Liver (tissue), 3 donors: ENCODE measurements around the gene MAN2A1.

ENCODE experiments used
- MAX ChIP-seq: IDR thresholded peaks from 2 replicates; pipeline ENCODE4 v1.6.1; 2016; ENCODE audit warnings: antibody characterized with exemption
- RAD21 ChIP-seq, 2 donors: IDR thresholded peaks; 2 replicates each; pipeline ENCODE4 v1.6.1; 2016; ENCODE audit warnings: antibody characterized with exemption in 2 of 2, mild to moderate bottlenecking in 2 of 2
- REST ChIP-seq: IDR thresholded peaks from 2 replicates; pipeline ENCODE4 v1.6.1; 2016; ENCODE audit warnings: antibody characterized with exemption, mild to moderate bottlenecking
- TAF1 ChIP-seq: conservative IDR thresholded peaks from 2 replicates; pipeline ENCODE4 v1.6.1; 2016; ENCODE audit warnings: antibody characterized with exemption, mild to moderate bottlenecking
- YY1 ChIP-seq: IDR thresholded peaks from 2 replicates; pipeline ENCODE4 v1.6.1; 2016; ENCODE audit warnings: antibody characterized with exemption, mild to moderate bottlenecking
- ZBTB33 ChIP-seq: IDR thresholded peaks from 2 replicates; pipeline ENCODE4 v1.6.1; 2016; ENCODE audit warnings: antibody characterized with exemption
- TF ChIP-seq, protein P1 (sequence below): fragments of 150-350 bp; IDR thresholded peaks from 2 replicates; pipeline ENCODE4 v1.5.1; 2017; ENCODE audit warnings: improper control_type of control experiment, low read depth, low read length; ENCODE audit not compliant: missing input control
- donor health status: healthy.
- donor health status: healthy.

- TF ChIP-seq RAD21 (IDR thresholded peaks at IDR 0.05) (no peak), TAF1 (no peak), YY1 (no peak), MAX (no peak), ZBTB33 (no peak), REST (no peak)
- TF ChIP-seq, protein P1, sequence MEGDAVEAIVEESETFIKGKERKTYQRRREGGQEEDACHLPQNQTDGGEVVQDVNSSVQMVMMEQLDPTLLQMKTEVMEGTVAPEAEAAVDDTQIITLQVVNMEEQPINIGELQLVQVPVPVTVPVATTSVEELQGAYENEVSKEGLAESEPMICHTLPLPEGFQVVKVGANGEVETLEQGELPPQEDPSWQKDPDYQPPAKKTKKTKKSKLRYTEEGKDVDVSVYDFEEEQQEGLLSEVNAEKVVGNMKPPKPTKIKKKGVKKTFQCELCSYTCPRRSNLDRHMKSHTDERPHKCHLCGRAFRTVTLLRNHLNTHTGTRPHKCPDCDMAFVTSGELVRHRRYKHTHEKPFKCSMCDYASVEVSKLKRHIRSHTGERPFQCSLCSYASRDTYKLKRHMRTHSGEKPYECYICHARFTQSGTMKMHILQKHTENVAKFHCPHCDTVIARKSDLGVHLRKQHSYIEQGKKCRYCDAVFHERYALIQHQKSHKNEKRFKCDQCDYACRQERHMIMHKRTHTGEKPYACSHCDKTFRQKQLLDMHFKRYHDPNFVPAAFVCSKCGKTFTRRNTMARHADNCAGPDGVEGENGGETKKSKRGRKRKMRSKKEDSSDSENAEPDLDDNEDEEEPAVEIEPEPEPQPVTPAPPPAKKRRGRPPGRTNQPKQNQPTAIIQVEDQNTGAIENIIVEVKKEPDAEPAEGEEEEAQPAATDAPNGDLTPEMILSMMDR, result no peak
These were observed 102.9 kb downstream of the MAN2A1 start for GRCh38 chr5:109792613-109793012.
